Esophagus squamous epithelium (tissue), 4 donors: ENCODE data around the gene LGMN.

Experiments
- POLR2A ChIP-seq, 4 donors: fragments of 450-650 bp; IDR thresholded peaks; one replicate each; pipeline ENCODE4 v1.6.1; 2017; ENCODE audit warnings: antibody characterized with exemption in 4 of 4, mild to moderate bottlenecking in 4 of 4, moderate library complexity in 3 of 4
- TF ChIP-seq, protein P1 (sequence below), 6 experiments: fragments of 450-650 bp in 4 of 6; fragments of 200-600 bp in 2 of 6; sonication (generic) in 2 of 6; IDR thresholded peaks; one replicate each; pipeline ENCODE4 v1.5.1; 2016 to 2019; ENCODE audit warnings: antibody characterized with exemption in 6 of 6, mild to moderate bottlenecking in 4 of 6, moderate library complexity in 4 of 6

DNA sequence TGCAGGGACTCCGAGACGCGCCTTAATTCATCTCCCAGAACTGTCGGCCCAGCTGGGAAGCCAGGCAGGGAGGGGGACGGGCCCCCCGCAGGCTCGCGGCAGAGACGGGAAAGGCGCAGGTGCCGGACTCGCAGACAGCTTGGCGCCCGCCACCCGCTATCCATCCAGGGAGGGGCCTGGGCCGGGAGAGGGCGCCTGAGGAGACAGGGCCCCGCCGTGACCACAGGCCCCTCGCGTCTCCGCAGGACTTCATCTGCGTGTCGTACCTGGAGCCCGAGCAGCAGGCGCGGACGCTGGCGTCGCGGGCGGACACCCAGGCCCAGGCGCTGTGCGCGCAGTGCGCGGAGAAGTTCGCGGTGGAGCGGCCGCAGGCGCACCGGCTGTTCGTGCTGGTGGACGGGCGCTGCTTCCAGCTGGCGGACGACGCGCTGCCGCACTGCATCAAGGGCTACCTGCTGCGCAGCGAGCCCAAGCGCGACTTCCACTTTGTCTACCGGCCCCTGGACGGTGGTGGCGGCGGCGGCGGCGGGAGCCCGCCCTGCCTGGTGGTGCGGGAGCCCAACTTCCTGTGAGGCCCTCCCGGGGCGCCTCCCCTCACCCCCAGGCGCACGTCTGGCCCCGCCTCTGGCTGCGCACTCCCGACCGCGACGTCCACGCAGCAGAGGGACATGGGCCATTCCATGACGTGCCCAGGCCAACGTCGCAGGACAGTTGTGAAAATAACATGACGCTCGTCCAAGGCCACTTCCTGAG, 60.6 kb downstream of the LGMN start:
- TF ChIP-seq, protein P1, sequence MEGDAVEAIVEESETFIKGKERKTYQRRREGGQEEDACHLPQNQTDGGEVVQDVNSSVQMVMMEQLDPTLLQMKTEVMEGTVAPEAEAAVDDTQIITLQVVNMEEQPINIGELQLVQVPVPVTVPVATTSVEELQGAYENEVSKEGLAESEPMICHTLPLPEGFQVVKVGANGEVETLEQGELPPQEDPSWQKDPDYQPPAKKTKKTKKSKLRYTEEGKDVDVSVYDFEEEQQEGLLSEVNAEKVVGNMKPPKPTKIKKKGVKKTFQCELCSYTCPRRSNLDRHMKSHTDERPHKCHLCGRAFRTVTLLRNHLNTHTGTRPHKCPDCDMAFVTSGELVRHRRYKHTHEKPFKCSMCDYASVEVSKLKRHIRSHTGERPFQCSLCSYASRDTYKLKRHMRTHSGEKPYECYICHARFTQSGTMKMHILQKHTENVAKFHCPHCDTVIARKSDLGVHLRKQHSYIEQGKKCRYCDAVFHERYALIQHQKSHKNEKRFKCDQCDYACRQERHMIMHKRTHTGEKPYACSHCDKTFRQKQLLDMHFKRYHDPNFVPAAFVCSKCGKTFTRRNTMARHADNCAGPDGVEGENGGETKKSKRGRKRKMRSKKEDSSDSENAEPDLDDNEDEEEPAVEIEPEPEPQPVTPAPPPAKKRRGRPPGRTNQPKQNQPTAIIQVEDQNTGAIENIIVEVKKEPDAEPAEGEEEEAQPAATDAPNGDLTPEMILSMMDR (IDR thresholded peaks at IDR 0.05), result no peak
- TF ChIP-seq POLR2A (IDR thresholded peaks at IDR 0.05), result no peak
